WI38 (cell line): Measurements from ENCODE around the gene FGF14.

ENCODE experiments used
- H3K4me3 ChIP-seq: 2 replicates; pipeline ENCODE4 v1.5.1; 2011; ENCODE audit warnings: low read depth, mild to moderate bottlenecking, control low read depth, low read length
- TF ChIP-seq, protein P1 (sequence below): IDR thresholded peaks from 2 replicates; pipeline ENCODE4 v1.5.1; 2012; ENCODE audit warnings: low read depth, mild to moderate bottlenecking, control low read depth, low read length

The FGF14 gene

DNA sequence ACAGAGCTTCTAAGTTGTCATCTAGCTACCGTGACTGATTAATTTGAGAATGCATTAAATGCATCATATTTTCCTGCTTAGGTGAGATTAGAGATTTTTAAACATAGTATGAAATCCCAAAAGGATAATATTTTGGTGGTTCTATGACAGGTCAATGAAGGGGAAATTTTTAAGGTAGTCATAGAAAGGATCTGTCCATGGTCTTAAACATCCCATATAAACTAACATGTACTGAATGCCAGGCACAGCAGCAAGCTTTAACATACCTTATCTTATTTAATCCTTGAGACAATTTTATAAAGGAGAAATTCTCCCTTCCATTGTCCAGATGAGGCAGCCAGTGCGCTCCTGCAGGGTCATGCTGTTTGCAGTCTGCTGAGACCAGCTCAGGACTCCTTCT lies 466.0 kb downstream of the FGF14 start:
- TF ChIP-seq, protein P1, sequence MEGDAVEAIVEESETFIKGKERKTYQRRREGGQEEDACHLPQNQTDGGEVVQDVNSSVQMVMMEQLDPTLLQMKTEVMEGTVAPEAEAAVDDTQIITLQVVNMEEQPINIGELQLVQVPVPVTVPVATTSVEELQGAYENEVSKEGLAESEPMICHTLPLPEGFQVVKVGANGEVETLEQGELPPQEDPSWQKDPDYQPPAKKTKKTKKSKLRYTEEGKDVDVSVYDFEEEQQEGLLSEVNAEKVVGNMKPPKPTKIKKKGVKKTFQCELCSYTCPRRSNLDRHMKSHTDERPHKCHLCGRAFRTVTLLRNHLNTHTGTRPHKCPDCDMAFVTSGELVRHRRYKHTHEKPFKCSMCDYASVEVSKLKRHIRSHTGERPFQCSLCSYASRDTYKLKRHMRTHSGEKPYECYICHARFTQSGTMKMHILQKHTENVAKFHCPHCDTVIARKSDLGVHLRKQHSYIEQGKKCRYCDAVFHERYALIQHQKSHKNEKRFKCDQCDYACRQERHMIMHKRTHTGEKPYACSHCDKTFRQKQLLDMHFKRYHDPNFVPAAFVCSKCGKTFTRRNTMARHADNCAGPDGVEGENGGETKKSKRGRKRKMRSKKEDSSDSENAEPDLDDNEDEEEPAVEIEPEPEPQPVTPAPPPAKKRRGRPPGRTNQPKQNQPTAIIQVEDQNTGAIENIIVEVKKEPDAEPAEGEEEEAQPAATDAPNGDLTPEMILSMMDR = no peak
- H3K4me3 ChIP-seq = no peak overlapping the region

DNA sequence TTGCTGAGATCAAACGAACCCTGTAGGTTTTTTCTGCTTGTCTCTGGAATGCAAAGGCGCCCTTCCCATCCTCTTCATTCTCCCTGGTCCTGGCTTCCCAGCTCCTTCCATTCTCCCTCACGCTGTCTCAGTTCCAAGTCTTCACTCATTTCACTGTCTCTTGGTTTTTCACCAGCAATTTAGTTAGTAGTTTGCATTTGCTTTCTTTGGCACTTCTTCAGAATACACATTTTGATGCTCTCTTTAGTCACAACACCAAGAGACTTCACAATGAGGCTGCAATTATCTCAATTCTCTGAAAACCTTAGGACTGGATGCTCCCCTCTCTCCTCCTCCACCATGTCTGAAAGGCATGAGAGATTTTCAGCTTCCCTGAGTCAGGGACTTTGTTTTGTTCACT lies 470.7 kb downstream of the FGF14 start:
- TF ChIP-seq, protein P1 = no peak
- no peak overlapping the region for H3K4me3 ChIP-seq

DNA sequence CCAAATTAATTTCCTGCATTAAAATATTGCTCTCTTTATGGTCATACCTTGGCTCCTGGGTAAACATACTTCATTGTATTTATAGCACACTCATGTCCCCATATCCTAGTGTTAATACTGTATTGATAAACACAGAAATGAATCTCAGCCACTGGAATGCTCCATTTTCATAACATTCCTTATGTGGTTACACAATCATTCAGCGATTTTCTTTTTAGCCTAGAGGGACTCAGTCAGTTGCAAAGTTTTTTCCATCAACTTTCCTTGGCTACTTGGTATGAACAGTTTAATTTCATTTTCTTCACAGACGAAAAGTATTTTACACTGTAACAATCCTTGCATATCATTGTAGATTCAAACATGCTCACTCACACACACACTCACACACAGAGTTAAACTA lies 471.5 kb downstream of the FGF14 start:
- H3K4me3 ChIP-seq = no peak overlapping the region
- TF ChIP-seq, protein P1 = no peak

DNA sequence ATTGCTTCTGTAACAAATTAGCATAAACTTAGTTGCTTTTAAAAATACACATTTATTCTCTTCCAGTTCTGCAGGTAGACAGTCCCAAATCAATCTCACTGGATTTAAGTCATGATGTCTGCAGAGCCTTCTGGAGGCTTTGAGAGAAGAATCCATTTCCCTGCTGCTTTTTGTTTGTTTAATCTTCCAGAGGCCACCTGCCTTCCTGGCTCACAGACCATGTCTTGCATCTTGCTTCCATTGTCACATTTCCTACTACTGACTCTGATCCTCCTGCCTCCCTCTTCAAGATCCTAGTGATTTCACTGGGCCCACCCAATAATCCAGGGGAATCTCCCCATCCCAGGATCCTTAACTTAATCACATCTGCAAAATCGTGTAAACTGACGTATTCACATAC lies 476.1 kb downstream of the FGF14 start:
- TF ChIP-seq, protein P1 = no peak
- H3K4me3 ChIP-seq = no peak overlapping the region

DNA sequence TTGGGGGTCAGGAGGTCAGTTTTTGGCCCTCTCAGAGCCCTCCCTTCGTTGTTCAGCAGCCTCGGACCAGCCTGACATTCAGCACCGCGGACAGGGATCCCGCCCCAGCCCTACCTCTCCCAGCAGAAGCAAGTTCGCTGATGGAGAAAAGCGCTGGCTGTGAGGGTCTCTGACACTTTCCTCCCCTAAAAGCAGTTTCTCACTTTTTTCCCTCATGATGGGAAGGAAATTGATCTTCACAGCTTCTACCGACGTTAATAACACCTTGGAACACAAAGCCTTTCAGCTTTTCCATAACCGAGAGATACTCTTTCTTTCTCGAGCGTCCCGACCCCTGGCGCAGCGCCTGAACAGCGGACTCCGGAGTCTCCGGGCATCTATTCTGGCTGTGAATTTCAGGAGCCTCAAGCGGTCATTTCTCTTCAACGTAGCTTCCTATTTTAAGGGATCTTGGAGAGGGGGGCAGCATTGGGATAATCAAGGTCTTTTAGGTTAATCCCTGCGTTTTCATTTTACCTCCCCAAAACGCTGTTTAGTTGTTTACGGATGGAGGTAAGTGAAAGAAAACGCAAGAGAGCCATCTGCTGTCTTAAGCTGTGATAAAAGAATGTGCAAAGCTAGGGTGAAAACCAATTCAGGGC lies 482.2 kb downstream of the FGF14 start:
- TF ChIP-seq, protein P1 = no peak
- no peak overlapping the region for H3K4me3 ChIP-seq

DNA sequence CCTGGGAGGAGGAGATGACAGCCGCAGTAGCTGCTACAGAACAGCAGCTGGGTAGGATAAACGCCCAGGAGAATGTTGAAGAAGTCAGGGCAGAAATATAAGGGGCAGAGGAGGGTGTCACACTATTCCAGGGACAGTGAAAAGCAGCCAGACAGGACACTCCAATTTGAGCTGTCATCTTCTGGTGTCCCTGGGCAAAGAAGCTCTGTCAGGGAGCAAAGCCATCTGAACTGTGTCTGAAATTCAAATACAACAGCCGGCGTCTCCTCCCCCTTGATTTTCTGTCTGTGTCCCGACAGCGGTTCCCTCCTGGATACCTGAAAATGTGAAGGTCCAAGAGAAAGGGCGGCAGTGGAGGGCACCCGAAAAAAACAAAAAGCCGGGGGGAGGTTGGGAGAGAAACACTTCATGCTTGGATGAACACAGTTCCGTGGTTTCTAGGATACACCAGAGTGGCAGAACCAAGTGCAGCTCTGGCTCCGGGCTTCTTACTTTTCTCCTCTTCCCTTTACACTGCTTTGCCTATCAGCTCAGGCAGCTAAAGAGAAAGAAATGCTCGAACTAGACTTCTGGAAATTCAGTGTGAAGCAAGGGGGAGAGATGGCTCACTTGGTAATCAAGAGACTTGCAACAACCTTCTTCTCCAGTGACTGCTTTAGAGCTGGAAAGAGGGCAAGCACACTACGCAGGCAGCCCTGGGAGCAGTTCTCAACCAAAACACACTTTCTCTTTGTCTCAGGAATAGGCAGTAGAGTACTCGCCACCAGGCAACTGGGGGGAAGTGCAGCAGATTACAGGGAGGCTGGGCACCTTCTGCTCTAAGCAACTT lies 483.8 kb downstream of the FGF14 start:
- no peak overlapping the region for H3K4me3 ChIP-seq
- TF ChIP-seq, protein P1 = no peak

DNA sequence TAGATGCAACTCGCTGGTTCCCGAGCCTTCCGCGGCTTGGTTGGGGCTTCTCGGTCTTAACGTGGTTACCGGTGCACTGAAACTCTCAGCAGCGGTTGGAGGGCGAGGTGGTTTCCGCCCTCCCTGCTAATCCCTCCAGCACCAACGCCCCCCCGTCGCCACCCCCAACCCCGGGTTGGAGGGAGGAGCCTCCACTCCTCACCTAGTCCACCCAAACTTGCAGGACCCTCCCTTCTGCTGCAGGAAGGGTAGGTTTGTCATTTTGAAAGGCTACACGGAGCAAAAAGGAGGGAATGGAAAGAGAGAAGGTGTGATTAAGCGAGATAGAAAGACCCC lies 484.4 kb downstream of the FGF14 start:
- TF ChIP-seq, protein P1 = no peak
- H3K4me3 ChIP-seq = no peak overlapping the region
